SK-N-SH (cell line): ENCODE data around the gene UCP2. TPM values are rescaled to one million over a fixed set of nuclear protein-coding genes. Genes with fewer than 3 reads are reported as not detected.

Experiments used
- CTCF ChIA-PET: fragments of 300-600, 350-600 bp; formaldehyde crosslinking; extraction: SDS; loops from one replicate; lab custom pipeline; 2021; lab: Yijun Ruan, JAX
- POLR2A ChIA-PET: fragments of 350-600 bp; sonication (Branson Sonifier 250); formaldehyde crosslinking; extraction: SDS; loops from one replicate; lab custom pipeline; 2020; ENCODE audit warnings: antibody characterized with exemption, inconsistent platforms; lab: Yijun Ruan, JAX
- DNase-seq: peaks from one replicate; pipeline ENCODE4 v3.0.0; 2012
- H2AFZ ChIP-seq: fragments of 200-600 bp; sonication (generic); 2 replicates; pipeline ENCODE4 v1.8.1; 2016; ENCODE audit warnings: antibody characterized with exemption, mild to moderate bottlenecking, low read depth
- H3F3A ChIP-seq: fragments of 200-600 bp; sonication (generic); replicated peaks from 2 replicates; pipeline ENCODE3; 2016; ENCODE audit warnings: antibody characterized with exemption, mild to moderate bottlenecking; ENCODE audit not compliant: insufficient read depth
- H3K27ac ChIP-seq, 2 experiments: fragments of 200-500 bp in 1 of 2; fragments of 200-600 bp in 1 of 2; sonication (Bioruptor generic) in 1 of 2; sonication (generic), shearing (Covaris generic) in 1 of 2; 2 replicates each; pipeline versions ENCODE4 v1.5.1 to v1.6.1; 2014 to 2016; ENCODE audit warnings: low read depth in 2 of 2, inconsistent platforms in 1 of 2, low read length in 1 of 2, mild to moderate bottlenecking in 1 of 2, mixed read lengths in 1 of 2
- H3K27me3 ChIP-seq: fragments of 200-600 bp; sonication (generic), shearing (Covaris generic); 2 replicates; pipeline ENCODE4 v1.6.1; 2016; ENCODE audit warnings: mixed run types; ENCODE audit not compliant: insufficient read depth
- H3K36me3 ChIP-seq, 2 experiments: fragments of 200-500 bp in 1 of 2; fragments of 200-600 bp in 1 of 2; sonication (Bioruptor generic) in 1 of 2; sonication (generic) in 1 of 2; replicated peaks in 1 of 2; 2 replicates each; pipeline versions ENCODE3 to v1.5.1; 2014 to 2016; ENCODE audit warnings: low read length in 1 of 2, mild to moderate bottlenecking in 1 of 2; ENCODE audit not compliant: insufficient read depth in 2 of 2, control insufficient read depth in 1 of 2
- H3K4me1 ChIP-seq, 2 experiments: fragments of 200-500 bp in 1 of 2; fragments of 200-600 bp in 1 of 2; sonication (Bioruptor generic) in 1 of 2; sonication (generic), shearing (Covaris generic) in 1 of 2; 2 replicates each; pipeline versions ENCODE4 v1.5.1 to v1.6.1; 2014 to 2016; ENCODE audit warnings: low read depth in 1 of 2, low read length in 1 of 2, mixed run types in 1 of 2; ENCODE audit not compliant: insufficient read depth in 2 of 2, control insufficient read depth in 1 of 2
- H3K4me2 ChIP-seq: fragments of 200-600 bp; sonication (generic), shearing (Covaris generic); 2 replicates; pipeline ENCODE4 v1.6.1; 2017; ENCODE audit warnings: mixed run types
- H3K4me3 ChIP-seq, 2 experiments: fragments of 200-500 bp in 1 of 2; fragments of 200-600 bp in 1 of 2; sonication (Bioruptor generic) in 1 of 2; sonication (generic), shearing (Covaris generic) in 1 of 2; 2 replicates each; pipeline versions ENCODE4 v1.5.1 to v1.8.1; 2014 to 2016; ENCODE audit warnings: low read depth in 2 of 2, inconsistent platforms in 1 of 2, low read length in 1 of 2, mild to moderate bottlenecking in 1 of 2, mixed read lengths in 1 of 2, moderate library complexity in 1 of 2
- H3K79me2 ChIP-seq: fragments of 200-600 bp; sonication (generic); 2 replicates; pipeline ENCODE4 v1.8.1; 2017; ENCODE audit warnings: mild to moderate bottlenecking; ENCODE audit not compliant: insufficient read depth
- H3K9ac ChIP-seq: fragments of 200-600 bp; sonication (generic); 2 replicates; pipeline ENCODE4 v1.6.1; 2017; ENCODE audit warnings: mixed run types
- H3K9me2 ChIP-seq: fragments of 200-600 bp; sonication (generic); 2 replicates; pipeline ENCODE4 v1.6.1; 2017; ENCODE audit warnings: mixed run types
- H3K9me3 ChIP-seq: fragments of 200-600 bp; sonication (generic); 2 replicates; pipeline ENCODE4 v1.6.1; 2017; ENCODE audit warnings: mixed run types, mild to moderate bottlenecking, moderate library complexity
- H4K20me1 ChIP-seq: fragments of 200-600 bp; sonication (generic); 2 replicates; pipeline ENCODE4 v1.6.1; 2017; ENCODE audit warnings: mild to moderate bottlenecking, mixed run types; ENCODE audit not compliant: insufficient read depth
- CTCF ChIP-seq: fragments of 200-600 bp; sonication (generic); IDR thresholded peaks from 2 replicates; pipeline ENCODE4 v1.6.1; 2017; ENCODE audit warnings: antibody characterized with exemption, mild to moderate bottlenecking, moderate library complexity
- EZH2phosphoT487 ChIP-seq: fragments of 200-600 bp; sonication (generic); IDR thresholded peaks from 2 replicates; pipeline ENCODE4 v1.6.1; 2017; ENCODE audit warnings: low read depth, mixed run types, mild to moderate bottlenecking, antibody characterized with exemption, moderate library complexity, borderline replicate concordance
- FOXM1 ChIP-seq: IDR thresholded peaks from 2 replicates; pipeline ENCODE4 v1.4.0; 2012; ENCODE audit warnings: low read depth, mild to moderate bottlenecking
- GABPA ChIP-seq: IDR thresholded peaks from 2 replicates; pipeline ENCODE4 v1.4.0; 2012; ENCODE audit warnings: low read depth, mild to moderate bottlenecking
- IRF3 ChIP-seq: fragments of 150-350 bp; IDR thresholded peaks from 2 replicates; pipeline ENCODE4 v1.6.1; 2016; ENCODE audit warnings: mild to moderate bottlenecking, low read depth, low read length
- JUND ChIP-seq: IDR thresholded peaks from 2 replicates; pipeline ENCODE4 v1.4.0; 2012
- MEF2A ChIP-seq: IDR thresholded peaks from 2 replicates; pipeline ENCODE4 v1.4.0; 2012; ENCODE audit warnings: low read depth, borderline replicate concordance
- MXI1 ChIP-seq: IDR thresholded peaks from 2 replicates; pipeline ENCODE4 v1.6.1; 2012; ENCODE audit warnings: mild to moderate bottlenecking, low read depth, low read length, improper control_type of control experiment
- NFIC ChIP-seq: IDR thresholded peaks from 2 replicates; pipeline ENCODE4 v1.4.0; 2012; ENCODE audit warnings: borderline replicate concordance
- RFX5 ChIP-seq: IDR thresholded peaks from 2 replicates; pipeline ENCODE4 v1.6.1; 2012; ENCODE audit warnings: mild to moderate bottlenecking, improper control_type of control experiment, low read length
- RXRA ChIP-seq: IDR thresholded peaks from 2 replicates; pipeline ENCODE4 v1.4.0; 2012; ENCODE audit warnings: low read depth, mild to moderate bottlenecking, borderline replicate concordance
- SMC3 ChIP-seq: IDR thresholded peaks from 2 replicates; pipeline ENCODE4 v1.6.1; 2012; ENCODE audit warnings: low read depth, low read length, improper control_type of control experiment
- TAF1 ChIP-seq: IDR thresholded peaks from 2 replicates; pipeline ENCODE4 v1.6.1; 2012; ENCODE audit warnings: low read depth, mild to moderate bottlenecking, low read length, moderate library complexity, borderline replicate concordance
- TCF12 ChIP-seq: IDR thresholded peaks from 2 replicates; pipeline ENCODE4 v1.4.0; 2012
- USF2 ChIP-seq: fragments of 150-350 bp; IDR thresholded peaks from 2 replicates; pipeline ENCODE4 v1.6.1; 2017; ENCODE audit warnings: antibody characterized with exemption, low read length, low read depth, borderline replicate concordance
- YY1 ChIP-seq: IDR thresholded peaks from 2 replicates; pipeline ENCODE4 v1.4.0; 2012; ENCODE audit warnings: low read depth, mild to moderate bottlenecking
- WGBS: methylation state at CpG from one replicate; pipeline ENCODE4 v1.1.6; 2017; ENCODE audit warnings: low lambda C conversion rate; 5-methylcytosine and 5-hydroxymethylcytosine counted together
- polyA plus RNA-seq, 3 experiments: library from polyadenylated mRNA; depleted of rRNA; stranded (reverse); fragments of >200 nt; gene quantifications; 2 replicates each; pipeline ENCODE4 v1.2.3, GENCODE V29; 2012
- TF ChIP-seq, protein P1 (sequence below): IDR thresholded peaks from 2 replicates; pipeline ENCODE4 v1.4.0; 2012; ENCODE audit warnings: low read depth
- TF ChIP-seq, protein P2 (sequence below): IDR thresholded peaks from 2 replicates; pipeline ENCODE4 v1.6.1; 2012; ENCODE audit warnings: mild to moderate bottlenecking, low read depth, low read length, moderate library complexity

The UCP2 gene
- polyA plus RNA-seq, 1 of the 3 experiments (the other 2 are of a cell fraction) = 36.0 TPM

DNA sequence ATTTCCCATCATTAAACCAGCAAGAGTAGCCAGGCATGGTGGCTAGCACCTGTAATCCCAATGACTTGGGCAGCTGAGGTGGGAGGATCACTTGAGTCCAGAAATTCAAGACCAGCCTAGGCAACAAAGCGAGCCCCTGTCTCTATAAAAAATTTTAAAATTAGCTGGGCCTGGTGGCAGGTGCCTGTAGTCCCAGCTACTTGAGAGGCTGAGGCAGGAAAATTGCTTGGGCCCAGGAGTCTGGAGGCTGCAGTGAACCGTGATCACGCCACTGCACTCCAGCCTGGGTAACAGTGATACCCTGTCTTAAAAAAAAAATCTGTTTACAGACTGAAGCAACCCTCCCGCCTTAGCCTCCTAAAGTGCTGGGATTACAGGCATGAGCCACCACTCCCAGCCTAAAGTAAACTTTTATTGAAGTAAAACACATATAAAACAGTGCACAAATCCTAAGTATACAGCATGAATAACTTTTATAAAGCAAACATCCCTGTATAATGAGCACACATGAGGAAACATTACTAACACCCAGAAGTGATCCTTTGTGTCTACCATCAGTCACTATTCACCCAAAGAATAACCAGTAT is 13.6 kb upstream of the UCP2 start (continued):
- no peak for TF ChIP-seq CTCF
- TF ChIP-seq EZH2phosphoT487 = no peak
- no peak for TF ChIP-seq YY1
- no peak for TF ChIP-seq USF2

DNA sequence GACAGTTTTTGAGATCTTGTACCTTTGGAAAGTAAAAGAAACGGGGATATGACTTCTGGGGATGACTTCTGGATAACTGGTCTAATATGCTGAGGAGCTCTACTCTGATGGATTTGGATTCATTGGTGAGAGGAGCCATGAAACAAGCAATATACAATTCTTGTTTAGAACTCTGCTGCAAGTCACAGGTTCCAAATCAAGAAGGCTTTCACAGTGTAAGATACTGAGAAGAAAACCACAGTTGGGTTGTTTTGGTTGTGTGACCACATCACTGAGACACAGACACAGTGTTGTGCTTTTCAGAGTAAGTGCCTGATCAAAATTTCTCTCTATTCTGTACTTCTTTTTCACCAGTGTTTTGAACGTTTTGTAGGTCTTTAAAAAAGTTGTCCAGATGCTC is 13.1 kb upstream of the UCP2 start:
- Histone ChIP-seq H3K79me2 (no peaks in the 10 kb centered on the region), H3K27ac (no peak overlapping the region), H2AFZ (no peak overlapping the region), H4K20me1 (no peaks in the 10 kb centered on the region), H3K4me3 (no peak overlapping the region), H3K27me3 (no peaks in the 10 kb centered on the region), H3F3A (peaks cover 4% of the 10 kb centered on the region), H3K4me2 (no peak overlapping the region), H3K9ac (no peak overlapping the region), H3K4me1 (no peaks in the 10 kb centered on the region), H3K36me3 (no peaks in the 10 kb centered on the region), H3K9me2 (no peaks in the 10 kb centered on the region), H3K9me3 (no peaks in the 10 kb centered on the region)
- TF ChIP-seq, protein P1, sequence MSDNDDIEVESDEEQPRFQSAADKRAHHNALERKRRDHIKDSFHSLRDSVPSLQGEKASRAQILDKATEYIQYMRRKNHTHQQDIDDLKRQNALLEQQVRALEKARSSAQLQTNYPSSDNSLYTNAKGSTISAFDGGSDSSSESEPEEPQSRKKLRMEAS = no peak
- TF ChIP-seq JUND (no peak), CTCF (no peak), TAF1 (no peak), MEF2A (no peak), RXRA (no peak), SMC3 (no peak), TCF12 (no peak), FOXM1 (no peak), NFIC (no peak), RFX5 (no peak), IRF3 (no peak), GABPA (no peak), MXI1 (no peak)
- TF ChIP-seq, protein P2, sequence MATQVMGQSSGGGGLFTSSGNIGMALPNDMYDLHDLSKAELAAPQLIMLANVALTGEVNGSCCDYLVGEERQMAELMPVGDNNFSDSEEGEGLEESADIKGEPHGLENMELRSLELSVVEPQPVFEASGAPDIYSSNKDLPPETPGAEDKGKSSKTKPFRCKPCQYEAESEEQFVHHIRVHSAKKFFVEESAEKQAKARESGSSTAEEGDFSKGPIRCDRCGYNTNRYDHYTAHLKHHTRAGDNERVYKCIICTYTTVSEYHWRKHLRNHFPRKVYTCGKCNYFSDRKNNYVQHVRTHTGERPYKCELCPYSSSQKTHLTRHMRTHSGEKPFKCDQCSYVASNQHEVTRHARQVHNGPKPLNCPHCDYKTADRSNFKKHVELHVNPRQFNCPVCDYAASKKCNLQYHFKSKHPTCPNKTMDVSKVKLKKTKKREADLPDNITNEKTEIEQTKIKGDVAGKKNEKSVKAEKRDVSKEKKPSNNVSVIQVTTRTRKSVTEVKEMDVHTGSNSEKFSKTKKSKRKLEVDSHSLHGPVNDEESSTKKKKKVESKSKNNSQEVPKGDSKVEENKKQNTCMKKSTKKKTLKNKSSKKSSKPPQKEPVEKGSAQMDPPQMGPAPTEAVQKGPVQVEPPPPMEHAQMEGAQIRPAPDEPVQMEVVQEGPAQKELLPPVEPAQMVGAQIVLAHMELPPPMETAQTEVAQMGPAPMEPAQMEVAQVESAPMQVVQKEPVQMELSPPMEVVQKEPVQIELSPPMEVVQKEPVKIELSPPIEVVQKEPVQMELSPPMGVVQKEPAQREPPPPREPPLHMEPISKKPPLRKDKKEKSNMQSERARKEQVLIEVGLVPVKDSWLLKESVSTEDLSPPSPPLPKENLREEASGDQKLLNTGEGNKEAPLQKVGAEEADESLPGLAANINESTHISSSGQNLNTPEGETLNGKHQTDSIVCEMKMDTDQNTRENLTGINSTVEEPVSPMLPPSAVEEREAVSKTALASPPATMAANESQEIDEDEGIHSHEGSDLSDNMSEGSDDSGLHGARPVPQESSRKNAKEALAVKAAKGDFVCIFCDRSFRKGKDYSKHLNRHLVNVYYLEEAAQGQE = no peak
- CTCF ChIA-PET = no interaction called here
- POLR2A ChIA-PET = interaction anchor here (0.6 kb wide), 1 partner anchor 11 kb away, joined by 3 read pairs; no protein-coding TSS in a partner anchor
- WGBS = 47% methylated on average over 2 of the region's 2 CpGs
- no peak for DNase-seq
